Glomerular endothelial cell (primary cell): ENCODE results near the gene CTRB2. TPM values are rescaled to one million over a fixed set of nuclear protein-coding genes. Genes with fewer than 3 reads are reported as not detected.
"Not testable (repeated sequence)": the region's sequence is repeated elsewhere in the genome, so short reads cannot be mapped to it uniquely, and the experiment has no call there.

Experiments
- DNase-seq: peaks from one replicate; pipeline ENCODE4 v3.0.0-alpha.2; 2011; ENCODE audit warnings: low read depth, low spot score; ENCODE audit errors: extremely low read depth
- total RNA-seq: library from RNA; depleted of rRNA; stranded (reverse); fragments of >200 nt; gene quantifications from 2 replicates; pipeline ENCODE4 v1.2.3, GENCODE V29; 2015

The CTRB2 gene
- total RNA-seq, 1 donor from 2014 or later = not detected

DNA sequence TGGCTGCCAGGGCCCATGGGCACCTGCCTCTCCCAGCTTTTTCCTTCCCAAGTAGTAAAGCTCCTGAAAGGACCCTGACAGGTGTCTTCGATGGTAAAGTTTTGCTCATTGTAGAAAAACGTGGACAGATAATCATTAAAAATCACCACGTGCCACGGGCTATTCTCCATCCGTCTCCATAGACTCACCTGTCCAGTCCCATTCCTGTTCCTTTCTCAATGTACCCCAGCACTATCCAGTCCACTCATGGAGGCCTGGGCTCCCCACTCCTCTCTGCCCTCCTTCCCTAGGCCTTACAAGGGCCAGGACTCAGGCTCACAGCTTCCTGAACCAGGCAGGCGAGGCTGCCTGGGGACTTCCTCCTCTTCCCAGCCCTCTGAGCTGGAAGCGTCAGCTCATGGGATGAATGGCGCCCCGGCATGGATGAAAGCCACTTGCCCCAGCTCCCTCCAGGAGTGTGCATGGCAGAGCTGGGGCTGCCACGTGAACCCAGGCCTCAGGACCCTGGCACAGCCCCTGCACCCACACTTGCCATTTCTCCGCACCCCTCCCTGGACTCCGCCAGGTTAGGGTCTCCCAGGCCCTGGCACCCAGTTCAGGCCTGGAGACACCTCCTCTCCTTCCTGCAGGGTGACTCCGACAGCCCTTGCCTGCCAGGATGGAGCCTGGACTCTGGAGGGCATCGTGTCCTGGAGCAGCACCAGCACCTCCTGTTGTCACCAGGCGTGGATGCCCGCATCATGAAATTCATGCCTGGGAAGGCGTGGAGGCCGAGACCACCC lies 20.6 kb upstream of the CTRB2 start:
- DNase-seq = no peak

DNA sequence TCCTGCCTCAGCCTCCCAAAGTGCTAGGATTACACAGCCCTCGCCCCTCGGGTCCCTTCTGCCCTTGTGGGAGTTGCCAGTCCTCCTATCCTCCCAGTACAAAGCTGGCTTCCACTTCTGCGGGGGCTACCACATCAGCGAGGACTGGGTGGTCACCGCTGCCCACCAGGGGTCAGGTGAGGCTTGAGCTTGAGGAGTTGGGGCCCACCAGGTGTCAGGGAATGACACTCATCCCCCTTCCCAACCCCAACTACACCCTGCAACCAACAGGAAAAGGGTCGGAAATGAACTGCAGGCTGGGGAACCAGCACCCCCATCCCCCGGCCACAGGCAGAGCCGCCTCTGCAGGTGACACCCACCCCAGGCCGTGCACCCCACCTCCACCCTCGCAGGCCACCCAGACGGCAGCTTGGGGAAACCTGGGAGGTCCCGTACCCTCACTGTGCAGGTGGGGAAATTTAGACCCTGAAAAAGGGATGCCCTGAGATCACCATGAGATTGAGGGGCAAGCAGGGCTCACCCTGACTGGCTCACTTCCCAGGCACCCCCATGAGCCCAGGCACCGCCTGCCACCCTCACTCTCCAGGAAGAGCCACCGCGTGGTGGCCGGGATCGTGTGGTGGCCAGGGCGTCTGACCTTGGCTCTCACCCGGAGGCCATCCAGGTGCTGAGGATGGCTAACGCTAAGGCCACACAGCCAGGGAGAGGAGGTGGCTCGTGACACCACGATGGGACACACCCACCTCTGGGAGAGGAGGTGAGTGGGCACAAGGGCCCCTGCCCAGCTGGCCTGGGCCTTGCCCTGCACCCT lies 19.8 kb upstream of the CTRB2 start:
- no peak for DNase-seq

DNA sequence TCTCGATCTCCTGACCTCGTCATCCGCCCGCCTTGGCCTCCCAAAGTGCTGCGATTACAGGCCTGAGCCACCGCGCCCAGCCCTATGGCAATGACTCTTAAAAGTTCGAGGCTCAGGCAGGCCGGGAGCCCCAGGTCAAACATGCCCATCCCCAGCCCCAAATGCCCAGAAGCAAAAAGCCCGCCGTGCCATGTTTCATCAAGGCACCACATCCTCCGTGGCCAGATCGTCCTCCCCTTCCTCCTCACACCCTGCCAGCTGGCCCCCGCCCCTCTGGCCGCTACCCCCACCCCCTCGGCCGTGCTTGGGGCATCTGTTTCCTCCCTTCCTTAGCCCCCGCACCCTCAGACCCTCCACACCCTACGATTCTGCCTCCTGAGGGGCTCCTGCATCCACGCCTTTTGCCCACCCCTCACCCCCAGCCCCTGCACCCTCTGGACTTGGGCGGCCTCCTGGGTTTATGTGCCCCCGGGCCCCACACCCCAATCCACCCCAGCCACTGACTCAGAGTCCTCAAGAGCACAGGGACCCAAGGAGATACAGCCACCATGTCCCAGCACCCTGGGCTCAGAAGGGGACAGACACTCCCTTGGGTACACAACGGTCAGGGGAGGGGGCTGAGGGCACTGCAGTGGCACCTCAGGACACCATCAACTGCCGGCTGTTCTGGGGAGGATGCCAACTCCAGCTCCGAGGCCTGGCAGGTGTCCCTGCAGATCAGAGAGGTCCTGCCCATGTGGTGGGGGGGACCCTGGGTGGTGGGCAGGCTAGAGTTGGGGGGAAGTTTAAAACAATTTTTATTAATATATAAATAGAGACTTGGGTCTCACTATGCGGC lies 18.9 kb upstream of the CTRB2 start:
- DNase-seq = no peak

DNA sequence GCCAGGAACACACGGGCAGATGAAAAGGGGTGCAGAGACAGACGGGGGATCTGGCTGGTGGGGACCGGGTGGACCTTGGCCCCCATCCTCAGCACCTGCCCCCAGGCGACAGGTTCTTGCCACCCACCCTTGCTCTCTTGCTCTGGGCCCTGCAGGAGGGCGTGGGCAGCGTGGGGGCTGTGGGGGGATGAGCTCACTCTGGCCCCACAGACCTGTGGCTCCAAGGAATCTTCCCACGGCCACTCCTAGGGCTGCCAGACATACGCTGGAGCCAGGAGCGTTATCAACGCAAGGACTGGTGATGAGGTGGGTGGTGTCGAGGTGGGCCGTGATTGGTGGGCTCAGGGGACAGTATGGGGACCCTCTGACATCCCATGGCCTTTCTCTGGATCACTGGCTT lies 18.1 kb upstream of the CTRB2 start:
- DNase-seq = no peak

DNA sequence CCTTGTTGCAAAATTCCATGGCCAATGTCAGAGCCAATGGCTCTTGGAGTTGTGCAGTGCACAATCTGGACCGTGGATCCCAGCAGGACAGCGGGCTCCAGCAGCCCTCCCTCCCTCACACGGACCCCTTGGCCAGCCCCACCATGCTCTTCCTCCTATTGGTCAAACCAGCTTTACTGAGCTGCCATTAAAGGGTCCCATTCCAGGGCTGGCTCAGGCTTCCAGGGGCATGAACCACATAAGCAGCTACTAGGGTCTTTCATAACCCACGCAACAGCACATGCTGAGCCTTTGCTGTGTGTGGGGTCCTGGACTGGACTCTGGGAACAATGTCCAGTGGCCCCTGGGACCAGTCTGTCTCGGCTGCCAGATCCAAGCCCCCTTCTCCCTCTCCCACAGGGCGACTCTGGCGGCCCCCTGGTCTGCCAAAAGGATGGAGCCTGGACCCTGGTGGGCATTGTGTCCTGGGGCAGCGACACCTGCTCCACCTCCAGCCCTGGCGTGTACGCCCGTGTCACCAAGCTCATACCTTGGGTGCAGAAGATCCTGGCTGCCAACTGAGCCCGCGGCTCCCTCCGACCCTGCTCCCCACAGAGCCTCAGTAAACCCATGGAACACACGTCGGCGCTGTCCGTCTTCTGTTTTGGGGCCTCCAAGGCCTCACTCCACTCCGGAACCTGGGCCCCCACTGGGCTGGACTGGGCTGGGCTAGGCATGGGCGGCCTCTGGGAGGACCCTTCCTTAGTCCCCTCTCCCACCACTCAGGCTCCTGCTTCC lies 17.5 kb upstream of the CTRB2 start:
- no peak for DNase-seq

DNA sequence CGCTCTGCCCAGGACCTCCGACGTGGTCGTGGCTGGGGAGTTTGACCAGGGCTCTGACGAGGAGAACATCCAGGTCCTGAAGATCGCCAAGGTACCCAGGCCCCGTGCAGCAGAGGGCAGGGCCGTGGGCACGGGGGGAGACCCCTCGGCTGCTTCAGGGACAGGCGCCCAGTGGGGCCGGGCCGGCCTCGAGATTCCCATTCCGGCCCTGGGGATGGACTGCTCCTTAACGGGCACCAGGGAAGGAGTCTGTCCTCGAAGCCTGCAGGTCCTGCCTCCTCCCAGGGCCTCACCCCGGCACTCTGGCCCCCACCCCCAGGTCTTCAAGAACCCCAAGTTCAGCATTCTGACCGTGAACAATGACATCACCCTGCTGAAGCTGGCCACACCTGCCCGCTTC lies 16.2 kb upstream of the CTRB2 start:
- not testable (repeated sequence) for DNase-seq

DNA sequence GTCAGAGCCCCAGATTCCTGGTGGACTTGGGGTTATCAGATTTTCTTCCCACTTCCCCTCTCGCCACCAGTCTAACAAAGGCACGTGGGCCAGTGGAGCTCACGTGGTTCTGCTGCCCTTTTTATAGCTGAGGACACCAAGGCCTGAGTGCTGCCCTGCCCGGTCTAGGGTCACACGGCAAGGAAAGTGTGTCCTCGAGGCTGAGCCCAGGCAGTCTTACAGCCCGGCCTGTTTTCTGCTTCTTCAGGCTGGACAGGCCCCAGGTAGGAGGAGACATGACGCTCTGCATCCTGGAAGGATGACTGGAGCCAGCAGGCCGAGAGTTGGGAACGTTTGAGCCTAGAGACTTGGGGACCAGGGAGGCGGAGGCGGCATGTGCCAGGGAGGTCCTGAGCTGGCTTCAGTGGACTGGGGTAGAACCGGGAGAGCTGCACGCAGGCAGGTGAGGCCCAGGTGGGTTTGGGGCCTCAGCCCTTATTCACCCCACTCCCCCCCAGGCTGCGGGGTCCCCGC lies 15.4 kb upstream of the CTRB2 start:
- DNase-seq = no peak

DNA sequence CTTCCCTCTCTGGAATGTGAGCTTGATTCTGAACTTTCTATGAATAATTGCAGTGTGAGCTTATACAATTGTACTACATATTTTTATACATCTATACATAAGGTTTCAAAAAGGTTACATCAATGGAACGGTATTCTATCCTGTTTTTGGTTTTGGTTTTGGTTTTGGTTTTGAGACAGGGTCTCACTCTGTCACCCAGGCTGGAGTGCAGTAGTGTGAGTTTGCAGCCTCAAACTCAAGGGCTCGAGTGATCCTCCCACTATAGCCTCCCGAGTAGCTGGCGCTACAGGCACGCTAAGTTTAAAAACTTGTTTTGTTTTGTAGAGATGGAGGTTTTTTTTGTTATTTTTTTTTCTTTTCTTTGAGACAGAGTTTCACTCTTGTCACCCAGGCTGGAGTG lies 12.9 kb upstream of the CTRB2 start:
- DNase-seq = no peak

DNA sequence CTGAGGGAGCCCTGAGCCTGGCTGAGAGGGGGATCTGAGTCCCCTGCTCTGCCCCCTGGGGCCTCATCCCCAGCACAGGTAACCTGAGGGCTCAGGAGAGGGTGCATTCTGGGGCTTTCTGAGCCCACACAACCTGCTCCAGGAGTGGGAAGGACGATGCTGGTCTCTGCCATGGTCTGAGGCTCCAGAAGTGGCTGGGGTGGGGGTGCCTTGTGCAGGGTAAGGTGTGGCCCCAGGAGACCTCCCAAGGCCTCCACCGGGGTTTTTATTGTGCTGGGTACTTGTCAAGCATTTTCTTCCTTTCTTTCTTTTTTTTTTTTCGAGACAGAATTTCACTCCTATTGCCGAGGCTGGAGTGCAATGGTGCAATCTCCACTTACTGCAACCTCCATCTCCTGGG lies 12.1 kb upstream of the CTRB2 start:
- DNase-seq = no peak

DNA sequence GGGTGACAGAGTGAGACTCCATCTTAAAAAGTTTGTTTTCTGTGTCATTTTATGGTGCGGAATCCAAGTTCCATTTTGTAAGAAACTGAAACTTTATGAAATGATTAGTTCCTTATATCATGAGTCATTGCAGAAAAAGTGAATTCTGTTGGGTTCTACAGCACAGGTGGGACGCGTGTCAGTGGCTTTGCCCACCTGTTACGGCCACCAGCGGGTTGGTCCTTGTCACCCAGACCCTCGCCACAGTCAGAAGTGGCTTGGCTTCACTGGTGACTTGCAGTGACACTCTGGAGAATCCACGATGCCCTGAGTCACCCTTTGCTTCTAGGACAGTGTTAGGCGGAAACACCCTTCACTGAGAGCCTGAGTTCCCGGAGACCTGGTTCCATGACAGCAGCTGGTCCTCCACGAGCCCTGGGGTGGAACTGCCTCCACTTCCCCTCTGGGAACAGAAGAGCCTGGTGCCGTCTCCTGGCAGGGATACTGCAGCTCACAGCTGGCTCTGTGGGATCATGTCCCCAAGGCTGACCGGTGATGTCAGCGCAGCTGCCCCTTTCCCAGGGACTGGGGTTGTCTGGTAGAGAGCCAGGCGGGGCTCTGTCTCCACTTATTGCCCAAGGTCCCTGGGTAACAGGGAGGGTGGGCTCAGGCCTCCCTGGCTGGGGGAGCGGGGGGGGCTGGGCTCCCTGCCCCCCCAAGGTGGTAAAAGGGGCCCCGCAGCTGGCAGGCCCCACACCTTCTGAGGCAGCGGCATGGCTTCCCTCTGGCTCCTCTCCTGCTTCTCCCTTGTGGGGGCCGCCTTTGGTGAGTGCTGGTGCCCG lies 11.5 kb upstream of the CTRB2 start, which contains the start of gene CTRB1:
TSS of gene CTRB1 (plus strand) at position 733 of the 821 bp plus-strand sequence. CDS start at position 753, 20 bp downstream.
- no peak for DNase-seq

DNA sequence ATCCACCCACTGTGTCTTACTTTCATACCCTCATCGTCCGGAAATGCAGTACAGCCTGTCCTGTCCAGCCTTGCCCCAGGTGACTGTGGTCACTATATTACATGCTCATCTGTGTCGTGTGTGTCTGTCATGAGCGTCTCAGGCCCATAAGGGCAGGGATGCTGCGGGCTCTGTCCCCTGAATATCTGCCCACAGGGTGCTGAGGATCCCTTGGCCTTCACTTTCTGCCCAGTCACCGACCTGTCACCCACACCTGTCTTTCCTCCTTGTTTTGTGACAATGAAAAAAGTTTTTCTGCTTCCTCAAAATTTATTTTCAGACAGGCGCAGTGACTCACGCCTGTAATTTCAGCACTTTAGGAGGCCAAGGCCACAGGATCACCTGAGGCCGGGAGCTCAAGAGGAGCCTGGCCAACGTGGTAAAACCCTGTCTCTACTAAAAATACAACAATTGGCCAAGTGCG lies 10.5 kb upstream of the CTRB2 start:
- no peak for DNase-seq

DNA sequence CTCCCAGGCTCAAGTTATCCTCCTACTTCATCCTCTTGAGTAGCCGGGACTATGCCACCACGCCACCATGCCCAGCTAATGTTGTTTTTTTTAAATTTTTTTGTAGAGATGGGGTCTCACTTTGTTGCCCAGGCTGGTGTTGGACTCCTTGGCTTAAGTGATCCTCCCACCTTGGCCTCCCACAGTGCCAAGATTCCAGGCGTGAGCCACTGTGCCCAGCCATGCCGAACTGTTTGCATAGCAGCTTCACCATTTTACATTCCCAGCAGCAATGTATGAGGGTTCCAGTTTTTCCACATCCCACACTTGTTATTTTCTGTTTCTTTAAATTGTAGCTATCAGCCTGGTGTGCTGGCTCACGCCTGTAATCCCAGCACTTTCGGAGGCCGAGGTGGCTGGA lies 9.6 kb upstream of the CTRB2 start:
- DNase-seq = no peak

DNA sequence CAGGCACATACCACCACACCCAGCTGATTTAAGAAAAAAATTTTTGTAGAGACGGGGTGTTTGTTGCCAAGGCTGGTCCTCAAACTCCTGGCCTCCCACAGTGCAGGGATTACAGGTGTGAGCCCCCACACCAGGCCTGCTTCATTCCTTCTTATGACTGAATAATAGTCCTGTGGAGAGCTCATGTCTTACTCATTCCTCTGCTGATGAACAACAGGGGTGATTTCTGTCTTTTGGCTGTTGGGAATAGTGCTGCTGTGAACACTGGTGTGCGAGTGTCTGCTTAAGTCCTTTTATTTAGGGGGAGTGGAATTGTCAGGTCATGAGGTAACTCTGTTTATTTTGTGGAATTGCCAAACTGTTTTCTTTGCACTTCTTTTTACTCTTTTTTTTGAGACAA lies 9.2 kb upstream of the CTRB2 start:
- DNase-seq = no peak

DNA sequence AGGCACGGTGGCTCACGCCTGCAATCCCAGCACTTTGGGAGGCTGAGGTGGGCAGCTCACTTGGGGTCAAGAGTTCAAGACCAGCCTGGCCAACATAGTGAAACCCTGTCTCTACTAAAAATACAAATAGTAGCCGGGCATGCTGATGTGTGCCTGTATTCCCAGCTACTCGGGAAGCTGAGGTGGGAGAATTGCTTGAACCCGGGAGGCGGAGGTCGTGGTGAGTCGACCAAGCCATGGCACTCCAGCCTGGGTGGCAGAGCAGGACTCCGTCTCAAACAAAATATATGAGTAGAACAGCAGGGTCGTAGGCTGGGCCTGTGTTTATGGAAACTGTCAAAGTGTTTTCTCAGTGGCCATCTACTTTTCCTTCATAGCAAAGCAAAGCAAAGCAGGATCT lies 4.3 kb upstream of the CTRB2 start:
- not testable (repeated sequence) for DNase-seq

DNA sequence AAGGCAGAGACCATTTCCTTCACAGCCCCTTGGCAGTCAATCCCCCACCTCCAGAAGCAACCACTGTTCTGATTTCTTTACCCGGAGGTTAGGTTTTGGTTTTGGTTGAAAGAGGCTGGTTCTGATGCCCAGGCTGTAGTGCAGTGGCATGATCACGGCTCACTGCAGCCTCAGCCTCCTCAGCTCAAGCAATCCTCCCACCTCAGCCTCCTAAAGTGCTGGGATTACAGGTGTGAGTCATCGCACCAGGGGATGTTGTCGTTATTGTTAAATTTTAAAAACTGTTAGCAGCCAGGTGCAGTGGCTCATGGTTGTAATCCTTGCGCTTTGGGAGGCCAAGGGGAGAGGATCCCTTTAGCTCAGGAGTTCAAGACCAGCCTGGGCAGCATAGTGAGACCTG lies 3.0 kb upstream of the CTRB2 start:
- no peak for DNase-seq

DNA sequence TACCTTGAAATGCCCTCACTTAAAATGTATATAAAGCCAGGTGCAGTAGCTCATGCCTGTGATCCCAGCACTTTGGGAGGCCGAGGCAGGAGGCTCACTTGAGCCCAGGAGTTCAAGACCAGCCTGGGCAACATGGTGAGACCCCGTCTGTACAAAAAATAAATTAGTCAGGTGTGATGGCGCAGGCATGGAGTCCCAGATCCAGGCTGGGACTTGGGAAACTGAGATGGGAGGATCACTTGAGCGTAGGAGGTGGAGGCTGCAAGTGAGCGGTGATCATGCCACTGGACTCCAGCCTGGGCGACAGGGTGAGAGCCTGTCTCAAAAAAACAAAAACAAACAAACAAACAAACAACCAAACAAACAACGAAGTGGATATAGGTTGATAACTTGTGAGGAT lies 2.6 kb upstream of the CTRB2 start:
- DNase-seq = not testable (repeated sequence)

DNA sequence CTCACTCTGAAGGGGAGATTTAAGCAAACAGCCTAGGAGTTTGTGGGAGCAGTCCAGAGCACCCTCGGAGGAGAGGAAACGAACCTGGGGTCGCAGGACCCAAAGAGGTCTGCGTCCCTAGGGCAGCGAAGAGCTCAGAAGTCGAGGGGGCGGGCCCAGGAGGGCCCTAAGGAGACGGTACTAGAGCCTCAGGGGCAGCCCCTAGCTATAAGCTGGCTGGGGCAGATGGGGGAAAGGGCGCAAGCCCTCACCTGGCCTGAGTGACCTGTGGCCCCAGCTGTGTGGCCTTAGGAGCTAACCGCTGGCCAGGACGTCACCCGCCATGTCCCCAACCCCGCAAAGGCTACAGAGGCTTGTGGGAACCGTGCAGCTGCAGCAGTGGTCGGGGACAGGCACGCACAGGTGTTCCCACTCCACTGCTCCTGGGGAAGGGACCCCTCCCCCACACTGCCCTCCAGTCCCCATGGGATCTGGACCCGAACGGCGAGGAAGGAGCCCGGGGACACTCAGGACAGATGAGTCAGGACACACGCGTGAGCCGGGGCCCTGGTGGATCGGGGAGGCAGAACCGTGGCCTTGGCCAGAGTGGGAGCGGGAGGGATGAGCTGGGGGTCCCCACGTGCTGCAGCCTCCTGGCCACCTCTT lies 2.0 kb upstream of the CTRB2 start:
- DNase-seq = no peak

DNA sequence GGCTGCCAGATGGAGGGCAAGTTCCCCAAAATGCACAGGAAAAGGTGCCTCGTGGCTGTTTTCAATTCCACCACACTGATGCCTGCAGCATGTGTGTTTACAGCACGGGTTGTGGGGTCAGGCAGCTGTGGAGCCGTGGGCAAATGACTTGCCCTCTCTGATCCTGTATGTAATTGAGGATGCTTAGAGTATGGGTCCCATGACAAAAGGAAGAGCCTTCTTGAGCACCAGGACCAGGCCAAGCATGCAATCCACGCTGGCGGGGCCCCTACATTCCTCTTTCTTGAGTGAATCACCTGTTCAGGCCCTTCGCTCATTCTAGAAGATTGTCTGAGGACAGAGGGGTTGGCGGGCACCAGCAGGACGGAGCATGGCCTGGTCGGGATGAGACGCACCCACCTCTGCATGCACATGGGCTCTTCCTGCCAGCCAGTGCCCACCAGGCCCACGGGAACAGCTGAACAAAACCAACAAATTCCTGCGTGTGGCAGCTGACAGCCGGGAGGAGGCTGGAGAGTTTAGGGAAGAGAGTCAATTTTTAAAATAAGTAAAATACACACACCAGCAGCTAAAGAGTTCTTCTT lies 1.4 kb upstream of the CTRB2 start:
- no peak for DNase-seq
